Endothelial cell of umbilical vein (primary cell): ENCODE data around the gene ZNF618. TPM values are rescaled to one million over a fixed set of nuclear protein-coding genes. Genes with fewer than 3 reads are reported as not detected.

Experiments used
- BruUV-seq: library from RNA; stranded (reverse); fragments of 400-500 nt; replicated peaks from 2 replicates; lab custom pipeline; 2021; lab: Mats Ljungman, UMichigan
- CTCF ChIA-PET: fragments of 300-600, 350-600 bp; sonication (Branson Sonifier 250); formaldehyde crosslinking; loops from one replicate; lab custom pipeline; 2021; ENCODE audit warnings: antibody characterized with exemption, inconsistent platforms; lab: Charles Lee
- POLR2A ChIA-PET: fragments of 300-600, 350-600 bp; sonication (Branson Sonifier 250); formaldehyde crosslinking; loops from one replicate; lab custom pipeline; 2021; ENCODE audit warnings: antibody characterized with exemption, inconsistent platforms; lab: Charles Lee
- DNase-seq: peaks from one replicate; pipeline ENCODE4 v3.0.0-alpha.2; 2011; ENCODE audit warnings: low read depth, low spot score
- FAIRE-seq: peaks from 2 replicates; lab custom pipeline; 2011; peaks lifted over from hg19 to GRCh38; lab: Jason Lieb, UNC
- H2AFZ ChIP-seq: 2 replicates; pipeline ENCODE4 v1.6.0; 2012; ENCODE audit warnings: low read depth, low read length, control low read depth, inconsistent platforms
- H3K27ac ChIP-seq: 2 replicates; pipeline ENCODE4 v1.5.1; 2011; ENCODE audit warnings: low read depth, mild to moderate bottlenecking, control low read depth, low read length, moderate library complexity; ENCODE audit not compliant: insufficient read depth
- H3K27me3 ChIP-seq, 2 experiments: 2 replicates each; pipeline versions ENCODE4 v1.6.0 to v1.6.1; 2011; ENCODE audit warnings: low read length in 2 of 2, mixed read lengths in 1 of 2; ENCODE audit not compliant: control insufficient read depth in 2 of 2, insufficient read depth in 2 of 2
- H3K36me3 ChIP-seq, 2 experiments: 2 replicates in 1 of 2; 3 replicates in 1 of 2; pipeline ENCODE4 v1.5.1; 2011; ENCODE audit warnings: low read length in 2 of 2, mild to moderate bottlenecking in 1 of 2, moderate library complexity in 1 of 2; ENCODE audit not compliant: control insufficient read depth in 2 of 2, insufficient read depth in 2 of 2; ENCODE audit errors: extremely low read depth in 1 of 2
- H3K4me1 ChIP-seq: 3 replicates; pipeline ENCODE4 v1.5.1; 2011; ENCODE audit warnings: mild to moderate bottlenecking, low read length; ENCODE audit not compliant: control insufficient read depth, insufficient read depth; ENCODE audit errors: extremely low read depth
- H3K4me2 ChIP-seq: 2 replicates; pipeline ENCODE4 v1.6.1; 2011; ENCODE audit warnings: low read length, control low read depth, mixed read lengths; ENCODE audit not compliant: insufficient read depth
- H3K4me3 ChIP-seq, 3 experiments: fragments of 200-600 bp in 1 of 3; sonication (generic), shearing (Covaris generic) in 1 of 3; replicated peaks in 1 of 3; 2 replicates each; pipeline ENCODE4 v1.5.1; 2011 to 2016; ENCODE audit warnings: control low read depth in 3 of 3, low read length in 3 of 3, mild to moderate bottlenecking in 2 of 3, inconsistent platforms in 1 of 3, low read depth in 1 of 3, moderate library complexity in 1 of 3; ENCODE audit not compliant: insufficient read depth in 1 of 3
- H3K79me2 ChIP-seq: 2 replicates; pipeline ENCODE4 v1.6.0; 2012; ENCODE audit warnings: low read length, inconsistent platforms; ENCODE audit not compliant: control insufficient read depth, insufficient read depth
- H3K9ac ChIP-seq: replicated peaks from 2 replicates; pipeline ENCODE3; 2011; ENCODE audit warnings: low read length, control low read depth; ENCODE audit not compliant: insufficient read depth; ENCODE audit errors: extremely low read depth
- H3K9me1 ChIP-seq: replicated peaks from 3 replicates; pipeline ENCODE4 v1.6.0; 2011; ENCODE audit warnings: mild to moderate bottlenecking, low read length; ENCODE audit not compliant: control insufficient read depth, insufficient read depth; ENCODE audit errors: extremely low read depth
- H3K9me3 ChIP-seq: replicated peaks from 2 replicates; pipeline ENCODE4 v1.5.1; 2012; ENCODE audit warnings: low read length, inconsistent platforms; ENCODE audit not compliant: control insufficient read depth, insufficient read depth
- H4K20me1 ChIP-seq: replicated peaks from 2 replicates; pipeline ENCODE3; 2011; ENCODE audit warnings: mild to moderate bottlenecking, low read length; ENCODE audit not compliant: control insufficient read depth, insufficient read depth; ENCODE audit errors: extremely low read depth
- EZH2 ChIP-seq: IDR thresholded peaks from 2 replicates; pipeline ENCODE4 v1.6.1; 2012; ENCODE audit warnings: borderline replicate concordance, low read depth, mild to moderate bottlenecking, moderate library complexity, low read length, inconsistent platforms; ENCODE audit not compliant: severe bottlenecking
- FOS ChIP-seq: IDR thresholded peaks from 2 replicates; pipeline ENCODE4 v1.6.1; 2011; ENCODE audit warnings: mild to moderate bottlenecking, low read length, moderate library complexity, borderline replicate concordance; ENCODE audit not compliant: insufficient read depth
- GATA2 ChIP-seq: IDR thresholded peaks from 2 replicates; pipeline ENCODE4 v1.7.0; 2011; ENCODE audit warnings: low read depth, mild to moderate bottlenecking, moderate library complexity, mixed read lengths, low read length; ENCODE audit not compliant: insufficient read length, insufficient read depth
- JUN ChIP-seq: IDR thresholded peaks from 2 replicates; pipeline ENCODE4 v1.6.1; 2011; ENCODE audit warnings: borderline replicate concordance, low read depth; ENCODE audit not compliant: insufficient read length, insufficient read depth
- MYC ChIP-seq: IDR thresholded peaks from one replicate; pipeline ENCODE4 v1.6.1; 2011; ENCODE audit warnings: mild to moderate bottlenecking, low read depth, low read length
- POLR2A ChIP-seq: IDR thresholded peaks from 2 replicates; pipeline ENCODE4 v1.6.1; 2012; ENCODE audit warnings: low read depth, mild to moderate bottlenecking, control low read depth, low read length
- dilution Hi-C: fragments of 300-500 bp; cut with MboI; formaldehyde crosslinking; loops from one replicate; pipeline ENCODE4 v1.15.0; 2019; ENCODE audit warnings: low sequenced_read_pairs; ENCODE audit not compliant: extremely low pct_ligation_motif_present
- intact Hi-C: fragments of 100-400 bp; cut with micrococcal nuclease; formaldehyde crosslinking; loops from one replicate; pipeline ENCODE4 v1.10.0; 2022
- polyA plus RNA-seq, 4 experiments: library from polyadenylated mRNA; depleted of rRNA in 3 of 4; stranded (reverse) in 3 of 4; unstranded in 1 of 4; fragments of >200 nt; gene quantifications; 2 replicates each; pipeline versions ENCODE4 v1.2.1 to v1.2.3, GENCODE V29; 2011 to 2012; ENCODE audit warnings: missing spikeins in 1 of 4
- total RNA-seq: library from RNA; stranded (reverse); gene quantifications from 2 replicates; pipeline ENCODE4 v1.2.3, GENCODE V29; 2021
- TF ChIP-seq, protein P1 (sequence below): IDR thresholded peaks from 2 replicates; pipeline ENCODE4 v1.6.1; 2011; ENCODE audit not compliant: insufficient read depth, insufficient read length
- TF ChIP-seq, protein P2 (sequence below), 2 donors: IDR thresholded peaks; 1 replicate in 1 of 2; 2 replicates in 1 of 2; pipeline ENCODE4 v1.5.1; 2011; ENCODE audit warnings: low read length in 2 of 2, mild to moderate bottlenecking in 2 of 2, moderate library complexity in 2 of 2, control low read depth in 1 of 2, inconsistent platforms in 1 of 2, low read depth in 1 of 2; ENCODE audit not compliant: insufficient read depth in 1 of 2; ENCODE audit errors: extremely low read depth in 1 of 2

The ZNF618 gene
- total and polyA plus RNA-seq, 2 donors (not counting 3 experiments of a cell fraction or from before 2014, with no cell fraction given) = 22.6 to 80.3 TPM

DNA sequence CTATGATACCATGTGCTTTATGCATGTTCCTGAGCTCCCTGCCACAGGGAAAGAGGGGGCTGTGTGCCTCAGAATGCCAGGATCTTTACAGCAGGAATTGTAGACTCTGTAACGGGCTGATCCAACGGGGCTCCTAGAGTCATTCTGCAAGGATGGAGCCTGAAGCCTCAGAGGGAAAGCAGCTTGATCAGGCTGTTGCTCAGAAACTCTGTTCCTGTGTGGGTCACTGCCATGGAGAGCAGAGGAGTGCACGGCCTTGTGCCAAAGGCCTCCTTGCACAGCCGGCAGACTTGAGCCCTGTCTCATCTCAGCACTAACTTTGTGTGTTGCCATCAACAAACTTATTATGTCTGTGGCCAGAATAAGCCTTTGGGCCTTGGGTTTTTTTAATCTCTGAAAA is 150.2 kb downstream of the ZNF618 start:
- dilution Hi-C loops = no loop called here
- BruUV-seq = no TSS peak
- no peak for FAIRE-seq
- Histone ChIP-seq H3K79me2 (no peaks in the 10 kb centered on the region), H3K4me2 (no peak overlapping the region), H2AFZ (no peak overlapping the region), H3K27me3 (no peaks in the 10 kb centered on the region), H3K36me3 (peaks cover 30 to 32% of the 10 kb centered on the region in 2 experiments), H3K27ac (no peak overlapping the region), H3K4me1 (peaks cover 6% of the 10 kb centered on the region), H3K9ac (no peak overlapping the region), H4K20me1 (no peaks in the 10 kb centered on the region), H3K9me1 (no peaks in the 10 kb centered on the region), H3K9me3 (no peaks in the 10 kb centered on the region), H3K4me3 (no peak overlapping the region)
- POLR2A ChIA-PET = no interaction called here
- DNase-seq = no peak
- CTCF ChIA-PET = interaction anchor here (0.9 kb wide), 1 partner anchor 265 kb away, joined by 3 read pairs; no protein-coding TSS in a partner anchor
- TF ChIP-seq, protein P1, sequence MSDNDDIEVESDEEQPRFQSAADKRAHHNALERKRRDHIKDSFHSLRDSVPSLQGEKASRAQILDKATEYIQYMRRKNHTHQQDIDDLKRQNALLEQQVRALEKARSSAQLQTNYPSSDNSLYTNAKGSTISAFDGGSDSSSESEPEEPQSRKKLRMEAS = no peak
- TF ChIP-seq MYC (no peak), EZH2 (no peak), JUN (no peak), FOS (no peak), GATA2 (no peak), POLR2A (no peak)
- TF ChIP-seq, protein P2, sequence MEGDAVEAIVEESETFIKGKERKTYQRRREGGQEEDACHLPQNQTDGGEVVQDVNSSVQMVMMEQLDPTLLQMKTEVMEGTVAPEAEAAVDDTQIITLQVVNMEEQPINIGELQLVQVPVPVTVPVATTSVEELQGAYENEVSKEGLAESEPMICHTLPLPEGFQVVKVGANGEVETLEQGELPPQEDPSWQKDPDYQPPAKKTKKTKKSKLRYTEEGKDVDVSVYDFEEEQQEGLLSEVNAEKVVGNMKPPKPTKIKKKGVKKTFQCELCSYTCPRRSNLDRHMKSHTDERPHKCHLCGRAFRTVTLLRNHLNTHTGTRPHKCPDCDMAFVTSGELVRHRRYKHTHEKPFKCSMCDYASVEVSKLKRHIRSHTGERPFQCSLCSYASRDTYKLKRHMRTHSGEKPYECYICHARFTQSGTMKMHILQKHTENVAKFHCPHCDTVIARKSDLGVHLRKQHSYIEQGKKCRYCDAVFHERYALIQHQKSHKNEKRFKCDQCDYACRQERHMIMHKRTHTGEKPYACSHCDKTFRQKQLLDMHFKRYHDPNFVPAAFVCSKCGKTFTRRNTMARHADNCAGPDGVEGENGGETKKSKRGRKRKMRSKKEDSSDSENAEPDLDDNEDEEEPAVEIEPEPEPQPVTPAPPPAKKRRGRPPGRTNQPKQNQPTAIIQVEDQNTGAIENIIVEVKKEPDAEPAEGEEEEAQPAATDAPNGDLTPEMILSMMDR (IDR thresholded peaks at IDR 0.05; ENCODE audit: extremely low read depth in 1 of 2, insufficient read depth in 1 of 2, low read depth in 1 of 2, low read length in 2 of 2) = no peak
- intact Hi-C loops = no loop called here
